Left lung (tissue), 10 donors: Measurements from ENCODE around the gene PHC3. TPM values are rescaled to one million over a fixed set of nuclear protein-coding genes. Genes with fewer than 3 reads are reported as not detected.
A peak's percentile ranks its signal among the peaks of the same experiment; 100 is the strongest.

Experiments used
- ATAC-seq: fragments of 200-7000 bp; cut with Tn5 transposase; one replicate; pipeline ENCODE4 v1.9.1; 2020; ENCODE audit warnings: moderate library complexity
- DNase-seq, 4 donors: peaks; one replicate each; pipeline ENCODE4 v3.0.0-alpha.2; 2013 to 2020
- H3K27ac ChIP-seq, 2 donors: fragments of 200-600 bp; sonication (generic) in 1 of 2; one replicate each; pipeline versions ENCODE4 v1.5.0 to v1.8.0; 2020 to 2021
- H3K27me3 ChIP-seq, 2 donors: fragments of 200-600 bp; sonication (generic) in 1 of 2; one replicate each; pipeline versions ENCODE4 v1.5.0 to v1.8.0; 2020 to 2021
- H3K36me3 ChIP-seq, 2 donors: fragments of 200-600 bp; sonication (generic) in 1 of 2; one replicate each; pipeline versions ENCODE4 v1.5.0 to v1.8.0; 2020 to 2021
- H3K4me1 ChIP-seq, 2 donors: fragments of 200-600 bp; one replicate each; pipeline ENCODE4 v1.8.0; 2021
- H3K4me3 ChIP-seq, 2 donors: fragments of 200-600 bp; sonication (generic) in 1 of 2; one replicate each; pipeline versions ENCODE4 v1.5.0 to v1.8.0; 2020 to 2021; ENCODE audit warnings: mild to moderate bottlenecking in 1 of 2
- H3K9me3 ChIP-seq, 2 donors: fragments of 200-600 bp; sonication (generic) in 1 of 2; one replicate each; pipeline versions ENCODE4 v1.5.0 to v1.8.0; 2020 to 2021
- intact Hi-C, 2 donors: fragments of 100-400 bp; cut with DNase I; formaldehyde crosslinking; loops; one replicate each; pipeline versions ENCODE4 v1.11.2 to v1.14.2; 2022
- polyA plus RNA-seq, 6 donors: library from polyadenylated mRNA; unstranded; fragments of 120-200 nt; gene quantifications; one replicate each; pipeline ENCODE4 v1.2.1, GENCODE V29; 2013; ENCODE audit not compliant: insufficient read length in 6 of 6
- total RNA-seq, 2 donors: library from RNA; stranded (reverse); fragmentation: NEBNext Ultra II Directional; extraction: Animal tissue kit (Norgen Biotek cat#: 25700); gene quantifications; one replicate each; pipeline ENCODE4 v1.2.1, GENCODE V29; 2021
- TF ChIP-seq, protein P1 (sequence below), 2 donors: fragments of 200-600 bp; sonication (generic) in 1 of 2; IDR thresholded peaks; one replicate each; pipeline versions ENCODE4 v1.5.0 to v1.8.0; 2021; ENCODE audit warnings: antibody characterized with exemption in 2 of 2
- donor health status: DM: no; HTN: yes; CAD: no.
- donor health status: DM: no; HTN: no; CAD: no.

PHC3 gene
- total and polyA plus RNA-seq, 8 donors: 35.5 to 66.3 (median 47.1) TPM

DNA sequence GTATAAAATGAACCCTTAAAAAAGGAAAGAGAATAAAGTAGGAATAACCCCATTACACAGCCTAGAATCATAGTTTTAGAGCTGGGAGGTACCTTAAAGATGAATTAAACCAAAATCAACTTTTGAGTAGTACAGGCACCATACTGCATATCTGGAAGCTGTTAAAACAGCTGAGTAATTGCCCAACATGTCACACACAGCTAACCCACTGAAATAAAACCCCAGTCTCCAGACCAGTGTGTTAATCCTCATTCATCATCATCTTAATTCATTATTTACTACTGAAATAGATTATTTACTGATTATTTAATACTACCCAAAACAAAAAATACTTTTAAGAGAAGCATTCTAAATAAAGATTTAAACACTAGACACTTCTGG lies 90.9 kb downstream of the PHC3 start:
- no peak for DNase-seq
- Histone ChIP-seq H3K36me3 (peaks cover 0 to 35% of the 10 kb centered on the region in 2 donors), H3K4me3 (no peak overlapping the region), H3K9me3 (no peaks in the 10 kb centered on the region), H3K27ac (no peak overlapping the region), H3K27me3 (no peaks in the 10 kb centered on the region), H3K4me1 (no peaks in the 10 kb centered on the region)
- TF ChIP-seq, protein P1, sequence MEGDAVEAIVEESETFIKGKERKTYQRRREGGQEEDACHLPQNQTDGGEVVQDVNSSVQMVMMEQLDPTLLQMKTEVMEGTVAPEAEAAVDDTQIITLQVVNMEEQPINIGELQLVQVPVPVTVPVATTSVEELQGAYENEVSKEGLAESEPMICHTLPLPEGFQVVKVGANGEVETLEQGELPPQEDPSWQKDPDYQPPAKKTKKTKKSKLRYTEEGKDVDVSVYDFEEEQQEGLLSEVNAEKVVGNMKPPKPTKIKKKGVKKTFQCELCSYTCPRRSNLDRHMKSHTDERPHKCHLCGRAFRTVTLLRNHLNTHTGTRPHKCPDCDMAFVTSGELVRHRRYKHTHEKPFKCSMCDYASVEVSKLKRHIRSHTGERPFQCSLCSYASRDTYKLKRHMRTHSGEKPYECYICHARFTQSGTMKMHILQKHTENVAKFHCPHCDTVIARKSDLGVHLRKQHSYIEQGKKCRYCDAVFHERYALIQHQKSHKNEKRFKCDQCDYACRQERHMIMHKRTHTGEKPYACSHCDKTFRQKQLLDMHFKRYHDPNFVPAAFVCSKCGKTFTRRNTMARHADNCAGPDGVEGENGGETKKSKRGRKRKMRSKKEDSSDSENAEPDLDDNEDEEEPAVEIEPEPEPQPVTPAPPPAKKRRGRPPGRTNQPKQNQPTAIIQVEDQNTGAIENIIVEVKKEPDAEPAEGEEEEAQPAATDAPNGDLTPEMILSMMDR (IDR thresholded peaks at IDR 0.05): no peak
- ATAC-seq: no peak
- intact Hi-C loops: no loop called here

DNA sequence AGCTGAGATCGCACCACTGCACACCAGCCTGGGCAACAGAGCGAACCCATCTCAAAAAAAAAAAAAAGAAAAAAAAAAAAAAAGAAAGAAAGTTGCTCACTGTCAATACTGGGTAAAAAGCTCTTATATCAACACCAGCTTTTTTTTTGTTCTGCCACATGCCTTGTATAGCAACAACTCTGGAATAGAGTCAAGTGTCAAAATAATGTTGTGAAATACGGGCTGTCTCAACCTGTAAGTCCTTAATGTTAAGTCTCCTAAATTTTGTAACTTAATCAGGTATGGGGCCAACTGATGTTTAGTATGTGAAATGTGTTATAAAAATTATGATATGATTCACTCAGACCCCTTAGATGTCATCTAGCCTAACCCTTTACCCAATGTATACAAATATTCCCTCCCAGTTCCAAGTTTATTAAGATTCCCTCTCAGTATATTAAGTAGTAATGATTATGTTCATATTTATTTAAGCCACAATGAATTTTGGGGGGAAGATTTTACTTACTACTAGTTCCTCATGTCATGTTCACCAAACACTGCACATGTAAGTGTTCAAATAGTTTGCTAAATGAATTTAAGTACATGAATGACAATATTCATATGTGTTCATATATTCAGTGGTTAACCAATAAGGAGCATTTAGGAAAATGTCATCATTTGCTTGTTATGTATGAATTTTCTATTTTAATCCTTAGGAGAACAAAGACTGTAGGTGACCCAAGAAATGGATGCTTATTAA lies 91.5 kb downstream of the PHC3 start:
- no peak overlapping the region for H3K27ac ChIP-seq
- peaks cover 0 to 35% of the 10 kb centered on the region in 2 donors for H3K36me3 ChIP-seq
- H3K4me1 ChIP-seq: no peaks in the 10 kb centered on the region
- H3K4me3 ChIP-seq: no peak overlapping the region
- intact Hi-C loops: no loop called here
- no peaks in the 10 kb centered on the region for H3K27me3 ChIP-seq
- TF ChIP-seq, protein P1 (IDR thresholded peaks at IDR 0.05): no peak
- DNase-seq: peak in 1 of 4 donors; percentile 17
- ATAC-seq: peak; percentile 74
- no peaks in the 10 kb centered on the region for H3K9me3 ChIP-seq

DNA sequence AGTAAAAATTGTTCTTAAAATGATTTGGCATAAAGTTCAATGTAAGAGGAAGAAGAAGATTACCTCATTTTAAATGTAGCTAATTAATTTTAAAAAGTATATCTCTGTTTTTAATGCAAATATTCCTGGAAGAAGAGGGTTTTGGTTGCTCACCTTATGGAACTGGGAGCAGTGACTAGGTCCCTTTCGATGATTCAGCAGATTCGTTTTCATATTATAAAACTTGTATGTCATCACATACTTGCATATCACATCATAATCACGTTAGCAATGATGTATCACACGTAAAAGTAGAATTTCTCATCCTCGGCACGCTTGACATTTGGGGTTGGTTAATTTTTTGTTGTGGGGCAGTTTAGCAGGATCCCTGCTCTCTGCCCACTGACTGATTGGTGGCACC lies 96.1 kb downstream of the PHC3 start:
- Histone ChIP-seq H3K9me3 (no peaks in the 10 kb centered on the region), H3K27ac (no peak overlapping the region), H3K27me3 (no peaks in the 10 kb centered on the region), H3K36me3 (peaks cover 0 to 39% of the 10 kb centered on the region in 2 donors), H3K4me1 (no peaks in the 10 kb centered on the region), H3K4me3 (no peak overlapping the region)
- TF ChIP-seq, protein P1 (IDR thresholded peaks at IDR 0.05): no peak
- intact Hi-C loops: no loop called here
- DNase-seq (no peak), ATAC-seq (no peak)

DNA sequence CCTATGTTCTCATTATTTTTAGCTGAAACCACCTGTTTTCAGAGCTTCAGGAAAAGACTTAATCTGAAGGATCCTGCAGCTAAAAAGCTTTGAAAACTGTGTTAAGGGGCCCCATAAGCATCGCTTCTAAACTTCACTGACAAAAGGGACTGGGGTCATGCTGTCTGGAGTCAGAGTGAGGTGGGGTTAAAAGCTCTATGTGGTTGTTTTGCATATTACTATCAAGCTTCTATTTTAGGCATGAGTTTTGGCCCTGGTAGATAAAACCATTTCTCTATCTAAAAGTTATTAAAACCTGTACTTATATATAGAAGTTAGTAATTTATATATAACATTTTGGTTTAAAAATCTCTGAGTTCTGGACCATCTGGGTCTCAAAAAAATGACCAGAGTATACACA lies 98.2 kb downstream of the PHC3 start:
- no peak for DNase-seq
- no peak for ATAC-seq
- intact Hi-C loops: no loop called here
- H3K9me3 ChIP-seq: no peaks in the 10 kb centered on the region
- H3K36me3 ChIP-seq: peaks cover 0 to 39% of the 10 kb centered on the region in 2 donors
- H3K27me3 ChIP-seq: no peaks in the 10 kb centered on the region
- TF ChIP-seq, protein P1 (IDR thresholded peaks at IDR 0.05): no peak
- no peak overlapping the region for H3K27ac ChIP-seq
- no peak overlapping the region for H3K4me3 ChIP-seq
- no peaks in the 10 kb centered on the region for H3K4me1 ChIP-seq

DNA sequence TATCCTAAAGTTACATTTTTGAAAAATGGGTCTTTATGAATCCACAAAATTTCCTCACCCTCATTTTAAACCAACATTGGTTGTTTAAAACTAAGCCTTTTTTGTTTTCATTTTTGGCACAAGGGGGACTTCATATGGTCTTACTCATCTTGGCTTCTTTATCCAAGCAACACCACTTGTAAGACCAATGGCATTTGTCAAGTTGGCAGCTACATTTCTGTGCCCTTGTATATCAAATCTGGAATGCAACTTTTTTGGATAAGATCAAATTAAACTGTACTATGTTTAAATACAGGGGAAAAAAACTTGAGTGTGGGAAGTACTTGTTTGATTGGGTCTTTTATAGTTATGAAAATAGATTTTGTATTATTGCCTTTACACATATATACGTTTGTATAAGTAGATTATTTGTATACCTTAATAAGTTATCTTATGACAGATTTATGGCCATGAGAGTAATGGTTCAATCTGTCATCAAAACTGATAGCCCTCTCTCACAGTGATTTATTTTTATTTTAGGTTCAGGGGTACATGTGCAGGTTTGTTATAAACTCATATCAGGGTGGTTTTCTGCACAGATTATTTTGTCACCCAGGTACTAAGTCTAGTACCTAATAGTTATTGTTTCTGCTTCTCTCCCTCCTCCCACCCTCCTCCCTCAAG lies 100.3 kb downstream of the PHC3 start:
- Histone ChIP-seq H3K4me1 (no peaks in the 10 kb centered on the region), H3K36me3 (peaks cover 0 to 40% of the 10 kb centered on the region in 2 donors), H3K9me3 (no peaks in the 10 kb centered on the region), H3K4me3 (no peak overlapping the region), H3K27me3 (no peaks in the 10 kb centered on the region), H3K27ac (no peak overlapping the region)
- ATAC-seq (no peak), DNase-seq (no peak)
- intact Hi-C loops: no loop called here
- TF ChIP-seq, protein P1 (IDR thresholded peaks at IDR 0.05): no peak
